Mesendoderm (in vitro differentiated cells): ENCODE results near the gene ARHGAP27.

ENCODE experiments used
- DNase-seq: peaks from one replicate; pipeline ENCODE4 v3.0.0; 2013
- H2AK5ac ChIP-seq: 2 replicates; pipeline ENCODE4 v1.6.1; 2013; ENCODE audit warnings: low read length, inconsistent platforms
- H2BK120ac ChIP-seq: 2 replicates; pipeline ENCODE4 v1.6.1; 2013; ENCODE audit warnings: low read depth, mild to moderate bottlenecking, low read length, moderate library complexity, mixed read lengths
- H2BK15ac ChIP-seq: replicated peaks from 2 replicates; pipeline ENCODE4 v1.6.1; 2013; ENCODE audit warnings: low read depth, mild to moderate bottlenecking, moderate library complexity
- H2BK5ac ChIP-seq: 2 replicates; pipeline ENCODE4 v1.6.1; 2013; ENCODE audit warnings: low read length, inconsistent platforms
- H3K18ac ChIP-seq: 2 replicates; pipeline ENCODE4 v1.6.1; 2013; ENCODE audit warnings: mild to moderate bottlenecking, low read length, mixed read lengths
- H3K23ac ChIP-seq: one replicate; pipeline ENCODE4 v1.6.1; 2013; ENCODE audit warnings: low read length
- H3K27ac ChIP-seq: 2 replicates; pipeline ENCODE4 v1.5.1; 2013; ENCODE audit warnings: low read depth, mild to moderate bottlenecking, inconsistent platforms, low read length, moderate library complexity
- H3K27me3 ChIP-seq: 2 replicates; pipeline ENCODE4 v1.6.1; 2013; ENCODE audit warnings: low read length, control low read depth, mild to moderate bottlenecking, inconsistent platforms; ENCODE audit not compliant: insufficient read depth, poor library complexity
- H3K36me3 ChIP-seq: 2 replicates; pipeline ENCODE4 v1.6.1; 2013; ENCODE audit warnings: low read length, inconsistent platforms; ENCODE audit not compliant: control insufficient read depth, insufficient read depth
- H3K4ac ChIP-seq: one replicate; pipeline ENCODE4 v1.6.1; 2013; ENCODE audit warnings: low read depth, mild to moderate bottlenecking, low read length, moderate library complexity
- H3K4me1 ChIP-seq: 2 replicates; pipeline ENCODE4 v1.6.1; 2013; ENCODE audit warnings: low read depth, low read length, inconsistent platforms; ENCODE audit not compliant: control insufficient read depth
- H3K4me2 ChIP-seq: 2 replicates; pipeline ENCODE4 v1.6.1; 2013; ENCODE audit warnings: low read length
- H3K4me3 ChIP-seq: 2 replicates; pipeline ENCODE4 v1.5.1; 2013; ENCODE audit warnings: mild to moderate bottlenecking, low read length
- H3K56ac ChIP-seq: one replicate; pipeline ENCODE4 v1.6.1; 2013; ENCODE audit warnings: low read length
- H3K79me1 ChIP-seq: 2 replicates; pipeline ENCODE4 v1.6.1; 2013; ENCODE audit warnings: low read length, inconsistent platforms
- H3K79me2 ChIP-seq: 2 replicates; pipeline ENCODE4 v1.6.1; 2013; ENCODE audit warnings: mild to moderate bottlenecking, low read length; ENCODE audit not compliant: control insufficient read depth, insufficient read depth
- H3K9ac ChIP-seq: 2 replicates; pipeline ENCODE4 v1.6.1; 2013; ENCODE audit warnings: low read length, inconsistent platforms
- H4K5ac ChIP-seq: one replicate; pipeline ENCODE4 v1.6.1; 2013; ENCODE audit warnings: low read length
- H4K8ac ChIP-seq: one replicate; pipeline ENCODE4 v1.6.1; 2013; ENCODE audit warnings: low read depth, mild to moderate bottlenecking, control low read depth, low read length, moderate library complexity
- WGBS: extraction: QIAGEN DNeasy Blood & Tissue Kit; methylation state at CpG from one replicate; pipeline ENCODE4 v1.1.7; 2013; ENCODE audit warnings: low lambda C conversion rate, missing lambda C conversion rate; ENCODE audit not compliant: insufficient coverage; ENCODE audit errors: extremely low coverage; 5-methylcytosine and 5-hydroxymethylcytosine counted together

The ARHGAP27 gene

GRCh38 chr17:45380991-45381390 lies 51.7 kb downstream of the ARHGAP27 start:
- H3K79me1 ChIP-seq, result no peaks in the 10 kb centered on the region
- H3K4me3 ChIP-seq, result no peak overlapping the region
- H3K4me1 ChIP-seq, result no peaks in the 10 kb centered on the region
- H2BK15ac ChIP-seq, result no peak overlapping the region
- H2BK5ac ChIP-seq, result no peak overlapping the region
- no peak overlapping the region for H2AK5ac ChIP-seq
- no peak overlapping the region for H4K5ac ChIP-seq
- no peak overlapping the region for H3K4me2 ChIP-seq
- DNase-seq, result no peak
- H3K56ac ChIP-seq, result no peak overlapping the region
- H3K9ac ChIP-seq, result no peak overlapping the region
- H4K8ac ChIP-seq, result no peak overlapping the region
- H3K18ac ChIP-seq, result no peak overlapping the region
- H3K79me2 ChIP-seq, result no peaks in the 10 kb centered on the region
- H2BK120ac ChIP-seq, result no peak overlapping the region
- H3K23ac ChIP-seq, result no peak overlapping the region
- WGBS, result no CpG with 5 or more reads among the region's 8 CpGs
- no peaks in the 10 kb centered on the region for H3K27me3 ChIP-seq
- no peak overlapping the region for H3K27ac ChIP-seq
- no peaks in the 10 kb centered on the region for H3K36me3 ChIP-seq
- H3K4ac ChIP-seq, result no peak overlapping the region

GRCh38 chr17:45380046-45380765 lies 52.5 kb downstream of the ARHGAP27 start:
- no CpG with 5 or more reads among the region's 13 CpGs for WGBS
- H3K9ac ChIP-seq, result no peak overlapping the region
- H3K56ac ChIP-seq, result no peak overlapping the region
- H2BK15ac ChIP-seq, result no peak overlapping the region
- no peak overlapping the region for H4K8ac ChIP-seq
- H3K4me3 ChIP-seq, result no peak overlapping the region
- no peak overlapping the region for H3K18ac ChIP-seq
- no peak overlapping the region for H2BK5ac ChIP-seq
- H3K27ac ChIP-seq, result no peak overlapping the region
- no peaks in the 10 kb centered on the region for H3K4me1 ChIP-seq
- no peak overlapping the region for H3K23ac ChIP-seq
- no peak overlapping the region for H2AK5ac ChIP-seq
- H3K27me3 ChIP-seq, result no peaks in the 10 kb centered on the region
- H3K4me2 ChIP-seq, result no peak overlapping the region
- H3K79me1 ChIP-seq, result no peaks in the 10 kb centered on the region
- no peaks in the 10 kb centered on the region for H3K36me3 ChIP-seq
- no peak overlapping the region for H2BK120ac ChIP-seq
- H4K5ac ChIP-seq, result no peak overlapping the region
- no peaks in the 10 kb centered on the region for H3K79me2 ChIP-seq
- no peak overlapping the region for H3K4ac ChIP-seq
- DNase-seq, result no peak

GRCh38 chr17:45377401-45377800 lies 55.3 kb downstream of the ARHGAP27 start:
- WGBS, result no CpG with 5 or more reads among the region's 8 CpGs
- H4K8ac ChIP-seq, result no peak overlapping the region
- no peak overlapping the region for H4K5ac ChIP-seq
- no peak overlapping the region for H3K56ac ChIP-seq
- no peak overlapping the region for H3K23ac ChIP-seq
- no peaks in the 10 kb centered on the region for H3K36me3 ChIP-seq
- no peak overlapping the region for H2BK15ac ChIP-seq
- no peak overlapping the region for H3K4me3 ChIP-seq
- H2BK5ac ChIP-seq, result no peak overlapping the region
- no peak overlapping the region for H2BK120ac ChIP-seq
- H2AK5ac ChIP-seq, result no peak overlapping the region
- no peak overlapping the region for H3K27ac ChIP-seq
- H3K18ac ChIP-seq, result no peak overlapping the region
- H3K4ac ChIP-seq, result no peak overlapping the region
- no peak for DNase-seq
- H3K79me2 ChIP-seq, result no peaks in the 10 kb centered on the region
- no peaks in the 10 kb centered on the region for H3K79me1 ChIP-seq
- no peaks in the 10 kb centered on the region for H3K27me3 ChIP-seq
- H3K4me1 ChIP-seq, result no peaks in the 10 kb centered on the region
- no peak overlapping the region for H3K9ac ChIP-seq
- H3K4me2 ChIP-seq, result no peak overlapping the region

GRCh38 chr17:45376171-45377005 lies 56.3 kb downstream of the ARHGAP27 start:
- no peak overlapping the region for H4K5ac ChIP-seq
- H3K9ac ChIP-seq, result no peak overlapping the region
- no peak overlapping the region for H2BK15ac ChIP-seq
- H3K27ac ChIP-seq, result no peak overlapping the region
- H2AK5ac ChIP-seq, result no peak overlapping the region
- no peak overlapping the region for H3K23ac ChIP-seq
- no peaks in the 10 kb centered on the region for H3K4me1 ChIP-seq
- H3K27me3 ChIP-seq, result no peaks in the 10 kb centered on the region
- H3K79me2 ChIP-seq, result no peaks in the 10 kb centered on the region
- H2BK5ac ChIP-seq, result no peak overlapping the region
- H3K4me2 ChIP-seq, result no peak overlapping the region
- DNase-seq, result peak; percentile 43
- no peak overlapping the region for H4K8ac ChIP-seq
- no CpG with 5 or more reads among the region's 9 CpGs for WGBS
- H3K56ac ChIP-seq, result no peak overlapping the region
- H3K4me3 ChIP-seq, result no peak overlapping the region
- no peaks in the 10 kb centered on the region for H3K36me3 ChIP-seq
- H2BK120ac ChIP-seq, result no peak overlapping the region
- H3K79me1 ChIP-seq, result no peaks in the 10 kb centered on the region
- H3K18ac ChIP-seq, result no peak overlapping the region
- H3K4ac ChIP-seq, result no peak overlapping the region

GRCh38 chr17:45374501-45374900 lies 58.2 kb downstream of the ARHGAP27 start:
- H3K79me2 ChIP-seq, result no peaks in the 10 kb centered on the region
- no peaks in the 10 kb centered on the region for H3K4me1 ChIP-seq
- no peak overlapping the region for H3K56ac ChIP-seq
- H3K27me3 ChIP-seq, result no peaks in the 10 kb centered on the region
- H2BK5ac ChIP-seq, result no peak overlapping the region
- H4K8ac ChIP-seq, result no peak overlapping the region
- no peak overlapping the region for H2AK5ac ChIP-seq
- no peaks in the 10 kb centered on the region for H3K36me3 ChIP-seq
- H3K9ac ChIP-seq, result no peak overlapping the region
- H3K23ac ChIP-seq, result no peak overlapping the region
- H3K4ac ChIP-seq, result no peak overlapping the region
- H4K5ac ChIP-seq, result no peak overlapping the region
- H2BK120ac ChIP-seq, result no peak overlapping the region
- no peak overlapping the region for H3K4me3 ChIP-seq
- no peak overlapping the region for H3K27ac ChIP-seq
- no peak for DNase-seq
- whole genome bisulfite sequencing, result no CpG with 5 or more reads among the region's 6 CpGs
- no peak overlapping the region for H3K18ac ChIP-seq
- no peak overlapping the region for H3K4me2 ChIP-seq
- no peak overlapping the region for H2BK15ac ChIP-seq
- H3K79me1 ChIP-seq, result no peaks in the 10 kb centered on the region
